HepG2 (cell line): ENCODE data around the gene NCOA6. TPM values are rescaled to one million over a fixed set of nuclear protein-coding genes. Genes with fewer than 3 reads are reported as not detected.
A peak's percentile ranks its signal among the peaks of the same experiment; 100 is the strongest.

Experiments
- AFF4 ChIP-seq: sonication (generic); formaldehyde crosslinking; IDR thresholded peaks from 2 replicates; pipeline ENCODE4 v1.4.0; 2020; ENCODE audit warnings: missing genetic modification reagents
- BORCS8-MEF2B ChIP-seq: sonication (generic); formaldehyde crosslinking; IDR thresholded peaks from 2 replicates; pipeline ENCODE4 v1.8.0; 2022; ENCODE audit warnings: mild to moderate bottlenecking, missing genetic modification reagents
- CSRNP2 ChIP-seq: sonication (generic); formaldehyde crosslinking; conservative IDR thresholded peaks from 2 replicates; pipeline ENCODE4 v1.8.0; 2022; ENCODE audit warnings: low read depth, missing genetic modification reagents
- DR1 ChIP-seq: sonication (generic); formaldehyde crosslinking; IDR thresholded peaks from 2 replicates; pipeline ENCODE4 v1.8.0; 2021; ENCODE audit warnings: mild to moderate bottlenecking, missing genetic modification reagents, inconsistent platforms
- FOSL2 ChIP-seq: sonication (generic); formaldehyde crosslinking; IDR thresholded peaks from 2 replicates; pipeline ENCODE4 v1.4.0; 2020; ENCODE audit warnings: missing genetic modification reagents
- HNF1A ChIP-seq, 2 experiments: sonication (generic) in 1 of 2; formaldehyde crosslinking in 1 of 2; IDR thresholded peaks; 2 replicates each; pipeline versions ENCODE4 v1.4.0 to v1.6.1; 2016 to 2020; ENCODE audit warnings: borderline replicate concordance in 1 of 2, low read depth in 1 of 2, mild to moderate bottlenecking in 1 of 2, missing genetic modification reagents in 1 of 2
- ISX ChIP-seq: sonication (generic); formaldehyde crosslinking; conservative IDR thresholded peaks from 2 replicates; pipeline ENCODE4 v1.5.0; 2020; ENCODE audit warnings: missing genetic modification reagents
- KLF6 ChIP-seq: IDR thresholded peaks from 2 replicates; pipeline ENCODE4 v1.8.0; 2016; ENCODE audit warnings: missing biosample characterization, missing genetic modification reagents
- NONO ChIP-seq, 2 experiments: fragments of 450-650 bp in 1 of 2; sonication (generic) in 1 of 2; formaldehyde crosslinking in 1 of 2; IDR thresholded peaks in 1 of 2; conservative IDR thresholded peaks in 1 of 2; 2 replicates each; pipeline versions ENCODE4 v1.6.1 to v1.8.0; 2017 to 2022; ENCODE audit warnings: mild to moderate bottlenecking in 1 of 2, missing genetic modification reagents in 1 of 2, moderate library complexity in 1 of 2
- NR2F6 ChIP-seq, 2 experiments: IDR thresholded peaks; 2 replicates each; pipeline ENCODE4 v1.6.1; 2016; ENCODE audit warnings: antibody characterized with exemption in 1 of 2, mild to moderate bottlenecking in 1 of 2
- RBM39 ChIP-seq: fragments of 200-400 bp; formaldehyde crosslinking; IDR thresholded peaks from one replicate; pipeline ENCODE4 v1.6.1; 2018; ENCODE audit warnings: antibody characterized with exemption, mild to moderate bottlenecking, low read depth, low read length; ENCODE audit not compliant: poor library complexity, severe bottlenecking
- REL ChIP-seq: sonication (generic); formaldehyde crosslinking; conservative IDR thresholded peaks from 2 replicates; pipeline ENCODE4 v1.8.0; 2022; ENCODE audit warnings: mild to moderate bottlenecking, missing genetic modification reagents, moderate library complexity
- SALL2 ChIP-seq: sonication (generic); formaldehyde crosslinking; IDR thresholded peaks from 2 replicates; pipeline ENCODE4 v1.8.1; 2023; ENCODE audit warnings: mild to moderate bottlenecking, missing genetic modification reagents, inconsistent platforms
- THYN1 ChIP-seq: sonication (generic); formaldehyde crosslinking; IDR thresholded peaks from 2 replicates; pipeline ENCODE4 v1.8.1; 2023; ENCODE audit warnings: low read depth, mild to moderate bottlenecking, moderate library complexity, missing genetic modification reagents, borderline replicate concordance
- ZBTB3 ChIP-seq: sonication (generic); formaldehyde crosslinking; IDR thresholded peaks from 2 replicates; pipeline ENCODE4 v1.4.0; 2020; ENCODE audit warnings: low read depth, mild to moderate bottlenecking, moderate library complexity, missing genetic modification reagents, borderline replicate concordance
- ZNF563 ChIP-seq: sonication (generic); formaldehyde crosslinking; IDR thresholded peaks from 2 replicates; pipeline ENCODE4 v1.8.0; 2022; ENCODE audit warnings: mild to moderate bottlenecking, moderate library complexity, missing genetic modification reagents
- ZNF589 ChIP-seq: sonication (generic); formaldehyde crosslinking; conservative IDR thresholded peaks from 2 replicates; pipeline ENCODE4 v1.8.0; 2022; ENCODE audit warnings: mild to moderate bottlenecking, moderate library complexity, missing genetic modification reagents
- ZNF841 ChIP-seq: sonication (generic); formaldehyde crosslinking; IDR thresholded peaks from 2 replicates; pipeline ENCODE4 v1.8.1; 2023; ENCODE audit warnings: missing genetic modification reagents, borderline replicate concordance
- polyA plus RNA-seq, 8 experiments: library from polyadenylated mRNA; depleted of rRNA in 3 of 8; stranded (reverse) in 7 of 8; unstranded in 1 of 8; fragments of >200 nt; fragmentation: Illumina TruSeq in 4 of 8; extraction: Trizol in 4 of 8; gene quantifications; 2 replicates each; pipeline versions ENCODE4 v1.2.1 to v1.2.3, GENCODE V29; 2011 to 2016; ENCODE audit warnings: low read depth in 4 of 8, missing spikeins in 1 of 8, mixed read lengths in 1 of 8; ENCODE audit not compliant: insufficient read depth in 1 of 8
- total RNA-seq, 5 experiments: library from RNA; depleted of rRNA; stranded (reverse); fragments of >200 nt; fragmentation: Illumina TruSeq; extraction: Trizol; gene quantifications; 2 replicates each; pipeline ENCODE4 v1.2.3, GENCODE V29; 2016; ENCODE audit warnings: low read depth in 1 of 5

NCOA6 gene
- total and polyA plus RNA-seq, 2 of the 13 experiments (the other 11 are each of a cell fraction or from before 2014, with no cell fraction given): 11.2 to 29.3 TPM

GRCh38 chr20:34824806-34825529 lies 483 bp downstream of the NCOA6 start (continued):
- TF ChIP-seq ZNF563 (CRISPR knock-in tag) (peak; percentile 96), HNF1A (IDR thresholded peaks at IDR 0.05; ENCODE audit: low read depth) (no peak), HNF1A (CRISPR knock-in tag; IDR thresholded peaks at IDR 0.05; ENCODE audit: borderline replicate concordance) (no peak), KLF6 (CRISPR knock-in tag) (no peak), THYN1 (no peak), REL (CRISPR knock-in tag) (no peak), RBM39 (peak; percentile 79), DR1 (CRISPR knock-in tag) (no peak), NONO (IDR thresholded peaks at IDR 0.05) (no peak), NONO (CRISPR knock-in tag; conservative IDR thresholded peaks at IDR 0.05) (peak; percentile 68), BORCS8-MEF2B (CRISPR knock-in tag) (no peak; the same call in 1 of the 2 replicates), AFF4 (no peak), SALL2 (peak; percentile 92), ZNF841 (CRISPR knock-in tag) (no peak), CSRNP2 (CRISPR knock-in tag) (no peak), ISX (CRISPR knock-in tag) (0 out of 2 replicates have a peak, but pooled peaks have one; percentile 59), FOSL2 (no peak), ZBTB3 (CRISPR knock-in tag) (no peak), NR2F6 (IDR thresholded peaks at IDR 0.05) (no peak), NR2F6 (CRISPR knock-in tag; IDR thresholded peaks at IDR 0.05) (peak; percentile 66; the same call in 1 of the 2 replicates), ZNF589 (CRISPR knock-in tag) (no peak)
